HG03469 (cell line): ENCODE measurements around the gene SEPTIN10.

Source experiments
- ATAC-seq: cut with Tn5 transposase; IDR thresholded peaks from one replicate; pipeline ENCODE4 v1.9.1; 2021; ENCODE audit warnings: mild to moderate bottlenecking, moderate library complexity, moderate number of reproducible peaks; ENCODE audit not compliant: unreplicated experiment

The SEPTIN10 gene

DNA sequence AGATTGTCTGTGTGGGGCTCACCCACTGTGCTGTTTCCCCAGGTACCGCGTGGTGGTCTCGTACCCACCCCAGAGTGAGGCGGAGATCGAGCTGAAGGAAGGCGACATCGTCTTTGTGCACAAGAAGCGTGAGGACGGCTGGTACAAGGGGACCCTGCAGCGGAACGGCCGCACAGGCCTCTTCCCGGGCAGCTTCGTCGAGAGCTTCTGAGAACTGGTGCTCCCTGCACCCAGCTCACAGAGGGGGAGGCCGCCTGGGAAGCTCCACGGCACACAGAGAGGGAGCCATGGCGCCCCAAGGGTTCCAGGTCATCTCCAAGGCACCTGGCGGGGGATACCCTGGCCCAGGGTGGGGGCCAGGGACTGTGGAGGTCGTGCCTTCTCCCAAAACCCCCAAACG, 112.3 kb downstream of the SEPTIN10 start:
- ATAC-seq, result no peak

DNA sequence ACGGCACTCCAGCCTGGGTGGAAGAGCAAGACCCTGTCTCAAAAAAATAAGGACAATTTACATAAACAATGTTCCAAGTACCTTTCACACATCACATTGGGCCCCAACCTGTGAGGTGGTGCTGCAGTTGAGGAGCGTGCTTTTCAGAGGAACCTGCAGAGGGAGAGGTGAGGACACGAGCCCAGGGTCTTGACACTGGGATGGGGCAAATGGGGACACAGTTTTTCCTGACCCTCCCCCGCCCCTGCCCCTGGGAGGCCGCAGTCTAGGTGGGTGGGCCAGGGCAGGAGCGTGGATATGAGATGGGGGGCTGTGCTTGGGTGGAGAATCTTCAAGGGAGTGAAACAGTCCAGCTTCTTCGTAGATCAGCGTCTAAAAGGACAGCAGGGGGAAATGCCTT, 112.9 kb downstream of the SEPTIN10 start:
- no peak for ATAC-seq

DNA sequence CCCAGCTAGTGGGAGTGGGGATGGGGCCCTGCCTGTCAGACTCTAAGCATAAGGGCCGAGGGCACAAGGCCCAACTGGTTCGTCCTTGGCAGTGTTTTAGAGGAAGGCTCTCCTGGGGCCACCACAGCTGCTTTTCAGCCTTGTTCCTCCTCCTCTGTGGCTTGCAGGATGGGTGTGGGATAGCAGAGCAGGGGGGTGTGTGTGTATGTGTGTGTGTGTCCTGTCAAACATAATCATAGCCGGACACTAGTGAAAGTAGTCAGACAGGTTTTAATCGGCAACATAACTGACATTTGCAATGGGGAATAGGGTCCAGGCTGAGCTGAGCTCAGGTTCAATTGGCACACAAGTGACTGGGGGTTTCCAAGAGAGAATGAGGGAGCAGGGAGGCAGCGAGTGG, 114.2 kb downstream of the SEPTIN10 start:
- no peak for ATAC-seq

DNA sequence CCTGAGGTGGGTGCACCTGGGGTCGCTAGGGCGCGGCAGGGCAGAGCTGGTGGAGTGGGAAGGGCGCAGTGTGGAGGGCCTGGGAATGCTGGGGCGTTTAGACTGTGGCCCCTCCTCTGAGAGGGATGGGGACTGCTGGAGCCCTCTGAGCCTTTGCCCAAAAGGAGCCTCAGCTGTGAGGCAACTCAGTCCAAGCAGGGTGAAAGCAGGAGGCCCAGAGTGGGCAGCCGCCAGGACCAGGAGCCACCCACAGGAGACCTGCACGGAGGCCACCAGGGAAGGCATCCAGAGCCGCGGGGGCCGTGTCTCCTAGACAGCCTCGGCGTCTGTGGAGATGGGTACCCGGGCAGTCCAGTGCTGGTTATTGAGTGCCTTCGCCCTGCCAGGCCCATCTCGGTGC, 114.9 kb downstream of the SEPTIN10 start:
- ATAC-seq, result no peak

DNA sequence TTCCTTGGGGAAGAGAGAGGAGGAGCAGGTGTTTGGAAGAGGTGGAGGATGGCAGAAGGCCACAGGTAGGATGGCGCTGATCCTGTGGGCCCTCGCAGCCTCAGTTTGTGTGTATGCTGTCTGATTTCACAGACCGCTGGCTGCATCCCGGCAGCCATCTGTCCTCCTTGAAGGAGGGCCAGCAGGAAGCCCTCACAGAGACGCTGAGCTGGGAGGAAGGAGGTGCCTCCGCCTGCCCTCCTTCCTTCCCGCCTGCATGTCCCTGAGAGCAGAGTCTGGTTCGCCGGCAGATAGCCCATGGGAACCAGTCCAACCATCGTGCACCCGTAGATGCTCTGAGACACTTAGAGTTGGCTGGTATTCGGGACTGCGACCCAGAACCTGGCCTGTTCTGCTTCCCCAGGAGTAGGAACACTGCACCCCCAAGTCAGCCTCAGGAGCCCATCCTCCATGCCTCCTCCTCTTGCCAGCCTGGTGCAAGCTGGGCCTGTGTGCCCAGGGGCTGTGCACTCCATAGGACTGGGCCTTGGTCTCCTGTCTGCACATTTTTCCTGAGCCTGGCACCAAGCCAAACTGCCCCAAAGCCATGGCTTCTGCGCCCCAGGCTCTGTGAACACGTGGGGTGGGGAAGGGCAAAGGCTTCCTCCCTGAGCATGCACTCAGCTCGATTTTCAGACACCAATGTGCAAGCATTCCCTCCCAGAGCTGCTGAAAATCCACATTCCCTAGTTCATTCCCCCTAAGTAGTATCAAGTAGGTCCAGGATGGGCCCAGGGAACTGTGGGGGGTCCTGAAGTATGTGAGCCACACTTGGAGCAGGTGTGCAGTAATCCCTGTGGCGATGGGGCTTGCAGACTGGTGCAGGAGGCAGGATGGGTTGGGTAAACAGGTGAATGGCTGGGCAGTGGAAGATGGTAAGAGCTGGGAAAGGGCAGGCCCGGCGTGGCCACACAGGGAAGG, 115.6 kb downstream of the SEPTIN10 start:
- no peak for ATAC-seq

DNA sequence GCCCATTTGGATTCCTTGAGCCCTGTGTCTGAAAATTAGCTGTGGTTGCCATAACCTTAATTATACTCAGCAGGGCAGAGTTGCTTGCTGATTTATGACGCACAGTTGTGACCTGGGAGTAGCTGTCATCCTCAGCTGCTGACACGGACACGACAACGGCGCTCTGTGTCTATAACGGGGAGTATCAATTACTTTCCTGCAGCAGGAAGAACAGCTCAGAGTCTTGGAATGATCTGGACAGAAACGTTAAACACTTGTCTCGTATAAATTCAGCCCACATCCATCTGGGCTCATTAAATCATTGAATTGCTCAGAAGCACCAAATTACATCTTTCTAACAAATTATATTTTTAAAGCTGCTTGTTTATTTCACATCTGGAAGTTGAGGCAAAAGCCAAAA, 116.3 kb downstream of the SEPTIN10 start:
- ATAC-seq, result no peak

DNA sequence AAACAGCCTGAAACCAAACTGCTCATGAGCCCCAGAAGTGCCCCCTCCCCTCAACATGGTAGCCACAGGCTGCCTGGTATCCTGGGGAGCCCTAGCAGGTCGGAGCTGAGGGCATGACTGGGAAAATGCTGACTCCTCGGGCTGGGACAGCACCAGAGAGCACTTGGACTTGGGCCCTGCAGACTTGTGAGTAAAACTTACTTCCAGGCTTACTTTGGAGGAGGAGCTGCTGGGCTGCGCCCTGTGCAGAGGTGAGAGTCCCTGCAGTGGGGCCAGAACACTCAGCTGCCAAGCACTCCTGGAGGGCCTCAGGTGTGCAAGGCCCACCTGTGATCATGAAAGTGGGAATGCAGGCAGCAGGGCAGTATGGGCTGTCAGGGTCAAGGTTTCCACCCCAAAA, 119.4 kb downstream of the SEPTIN10 start:
- ATAC-seq, result no peak

DNA sequence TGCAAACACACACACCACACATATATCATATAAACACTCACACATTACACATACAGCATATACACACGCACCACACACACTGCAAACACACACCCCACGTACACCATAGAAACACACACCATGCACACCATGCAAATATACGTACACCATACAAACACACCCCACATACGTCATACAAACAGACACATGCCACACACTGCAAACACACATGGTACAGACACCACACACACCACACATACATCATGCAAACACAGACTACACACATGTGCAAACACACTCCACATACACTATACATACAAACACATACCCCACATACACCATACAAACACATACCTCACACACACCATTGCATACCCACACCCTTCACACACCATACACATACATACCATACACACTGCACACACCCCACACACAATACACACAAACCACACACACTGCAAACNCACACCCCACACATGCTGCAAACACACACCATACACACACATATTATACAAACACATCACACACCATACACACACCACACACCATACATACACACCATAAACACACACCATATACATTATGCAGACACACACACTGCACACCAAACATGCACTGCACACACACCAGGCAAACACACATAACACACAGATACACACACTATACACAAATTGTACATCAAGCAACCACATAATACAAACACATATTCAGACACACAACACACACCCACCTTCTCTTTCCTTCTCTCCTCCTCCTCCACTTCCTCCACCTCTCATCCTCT, 120.4 kb downstream of the SEPTIN10 start:
- ATAC-seq, result no peak
